ENCODE measurements around the gene MALAT1.
A peak's percentile ranks its signal among the peaks of the same experiment; 100 is the strongest.

MALAT1 gene

GRCh38 chr11:65529475-65530156 lies 30.8 kb downstream of the MALAT1 start:
- no peak for TF ChIP-seq CTCF (IDR thresholded peaks at IDR 0.05; ENCODE audit: poor library complexity, severe bottlenecking)
- Histone ChIP-seq H3K36me3 (ENCODE audit: low read depth) (peaks cover 66% of the 10 kb centered on the region), H3K27ac (ENCODE audit: poor library complexity, severe bottlenecking) (no peak overlapping the region), H3K4me3 (ENCODE audit: severe bottlenecking) (no peak overlapping the region), H3K9me3 (ENCODE audit: severe bottlenecking) (no peaks in the 10 kb centered on the region), H3K27me3 (ENCODE audit: insufficient read depth, poor library complexity, severe bottlenecking) (no peaks in the 10 kb centered on the region), H3K4me1 (ENCODE audit: insufficient read depth, poor library complexity, severe bottlenecking) (peaks cover 3% of the 10 kb centered on the region)
- DNase-seq (ENCODE audit: low spot score) (no peak), ATAC-seq (ENCODE audit: low read depth) (no peak)

- H3K27ac ChIP-seq (ENCODE audit: poor library complexity, severe bottlenecking), result no peak overlapping the region
- no peaks in the 10 kb centered on the region for H3K27me3 ChIP-seq (ENCODE audit: insufficient read depth, poor library complexity, severe bottlenecking)
- ATAC-seq (ENCODE audit: low read depth), result 0 out of 3 replicates have a peak, but pooled peaks have one; percentile 30
- no peaks in the 10 kb centered on the region for H3K9me3 ChIP-seq (ENCODE audit: severe bottlenecking)
- H3K4me3 ChIP-seq (ENCODE audit: severe bottlenecking), result no peak overlapping the region
- H3K4me1 ChIP-seq (ENCODE audit: insufficient read depth, poor library complexity, severe bottlenecking), result peaks cover 3% of the 10 kb centered on the region
- TF ChIP-seq CTCF (IDR thresholded peaks at IDR 0.05; ENCODE audit: poor library complexity, severe bottlenecking), result peak; percentile 19
- no peak for DNase-seq (ENCODE audit: low spot score)
- H3K36me3 ChIP-seq (ENCODE audit: low read depth), result peaks cover 69% of the 10 kb centered on the region
Measured at GRCh38 chr11:65530157-65530496, 31.3 kb downstream of the MALAT1 start.

- H3K9me3 ChIP-seq (ENCODE audit: severe bottlenecking), result no peaks in the 10 kb centered on the region
- H3K4me1 ChIP-seq (ENCODE audit: insufficient read depth, poor library complexity, severe bottlenecking), result no peaks in the 10 kb centered on the region
- DNase-seq (ENCODE audit: low spot score) (no peak), ATAC-seq (ENCODE audit: low read depth) (no peak)
- H3K4me3 ChIP-seq (ENCODE audit: severe bottlenecking), result no peak overlapping the region
- H3K27ac ChIP-seq (ENCODE audit: poor library complexity, severe bottlenecking), result no peak overlapping the region
- H3K36me3 ChIP-seq (ENCODE audit: low read depth), result peaks cover 57% of the 10 kb centered on the region
- no peaks in the 10 kb centered on the region for H3K27me3 ChIP-seq (ENCODE audit: insufficient read depth, poor library complexity, severe bottlenecking)
- TF ChIP-seq CTCF (IDR thresholded peaks at IDR 0.05; ENCODE audit: poor library complexity, severe bottlenecking), result no peak
Measured at GRCh38 chr11:65532388-65533064, 33.7 kb downstream of the MALAT1 start.

- Histone ChIP-seq H3K27me3 (ENCODE audit: insufficient read depth, poor library complexity, severe bottlenecking) (no peaks in the 10 kb centered on the region), H3K36me3 (ENCODE audit: low read depth) (peaks cover 41% of the 10 kb centered on the region), H3K4me1 (ENCODE audit: insufficient read depth, poor library complexity, severe bottlenecking) (no peaks in the 10 kb centered on the region), H3K9me3 (ENCODE audit: severe bottlenecking) (no peaks in the 10 kb centered on the region), H3K27ac (ENCODE audit: poor library complexity, severe bottlenecking) (no peak overlapping the region), H3K4me3 (ENCODE audit: severe bottlenecking) (no peak overlapping the region)
- TF ChIP-seq CTCF (IDR thresholded peaks at IDR 0.05; ENCODE audit: poor library complexity, severe bottlenecking), result no peak
- no peak for ATAC-seq (ENCODE audit: low read depth)
- no peak for DNase-seq (ENCODE audit: low spot score)
Measured at GRCh38 chr11:65535102-65535501, 36.3 kb downstream of the MALAT1 start.
